Tibial nerve (tissue), 3 donors: Measurements from ENCODE around the gene RNF208.

Experiments
- CTCF ChIP-seq, 5 experiments: fragments of 200-600 bp in 3 of 5; fragments of 450-650 bp in 2 of 5; sonication (generic) in 3 of 5; IDR thresholded peaks; one replicate each; pipeline ENCODE4 v1.5.1; 2016 to 2019; ENCODE audit warnings: antibody characterized with exemption in 5 of 5, mild to moderate bottlenecking in 3 of 5, moderate library complexity in 2 of 5
- POLR2A ChIP-seq, 2 donors: fragments of 450-650 bp; IDR thresholded peaks; one replicate each; pipeline ENCODE4 v1.6.1; 2017; ENCODE audit warnings: antibody characterized with exemption in 2 of 2, mild to moderate bottlenecking in 2 of 2, moderate library complexity in 2 of 2

- TF ChIP-seq CTCF (IDR thresholded peaks at IDR 0.05) (no peak), POLR2A (IDR thresholded peaks at IDR 0.05) (no peak)
Measured at GRCh38 chr9:137195525-137196220, 26.4 kb downstream of the RNF208 start.
